Measurements from ENCODE around the gene NPIPB2.

Gene NPIPB2

GRCh38 chr16:11985250-11985649 lies 43.4 kb upstream of the NPIPB2 start:
- Histone ChIP-seq H3K27me3 (ENCODE audit: insufficient read depth, poor library complexity, severe bottlenecking) (no peaks in the 10 kb centered on the region), H3K4me3 (replicated peaks; ENCODE audit: insufficient read depth, low read length) (no peak overlapping the region), H3K27ac (replicated peaks) (no peak overlapping the region)
- no peak for TF ChIP-seq CTCF (IDR thresholded peaks at IDR 0.05; ENCODE audit: insufficient read depth, low read length)
- no peak for TF ChIP-seq SPI1 (IDR thresholded peaks at IDR 0.05; ENCODE audit: borderline replicate concordance, low read depth)
- TF ChIP-seq REST (IDR thresholded peaks at IDR 0.05; ENCODE audit: insufficient replicate concordance, low read depth) = no peak
- no peak for TF ChIP-seq POLR2AphosphoS5 (IDR thresholded peaks at IDR 0.05; ENCODE audit: low read depth)
- TF ChIP-seq GABPA (IDR thresholded peaks at IDR 0.05; ENCODE audit: low read depth) = no peak
- no peak for DNase-seq (ENCODE audit: low read depth in 1 of 2, low spot score in 1 of 2)

GRCh38 chr16:11980136-11980844 lies 38.4 kb upstream of the NPIPB2 start:
- Histone ChIP-seq H3K4me3 (replicated peaks; ENCODE audit: insufficient read depth, low read length) (no peak overlapping the region), H3K27me3 (ENCODE audit: insufficient read depth, poor library complexity, severe bottlenecking) (no peaks in the 10 kb centered on the region), H3K27ac (replicated peaks) (no peak overlapping the region)
- TF ChIP-seq CTCF (IDR thresholded peaks at IDR 0.05; ENCODE audit: insufficient read depth, low read length) (no peak), SPI1 (IDR thresholded peaks at IDR 0.05; ENCODE audit: borderline replicate concordance, low read depth) (no peak), REST (IDR thresholded peaks at IDR 0.05; ENCODE audit: insufficient replicate concordance, low read depth) (no peak), GABPA (IDR thresholded peaks at IDR 0.05; ENCODE audit: low read depth) (no peak), POLR2AphosphoS5 (IDR thresholded peaks at IDR 0.05; ENCODE audit: low read depth) (no peak)
- no peak for DNase-seq (ENCODE audit: low read depth in 1 of 2, low spot score in 1 of 2)

- TF ChIP-seq POLR2AphosphoS5 (IDR thresholded peaks at IDR 0.05; ENCODE audit: low read depth) (no peak), GABPA (IDR thresholded peaks at IDR 0.05; ENCODE audit: low read depth) (no peak), REST (IDR thresholded peaks at IDR 0.05; ENCODE audit: insufficient replicate concordance, low read depth) (no peak), SPI1 (IDR thresholded peaks at IDR 0.05; ENCODE audit: borderline replicate concordance, low read depth) (no peak), CTCF (IDR thresholded peaks at IDR 0.05; ENCODE audit: insufficient read depth, low read length) (no peak)
- H3K27ac ChIP-seq (replicated peaks) = no peak overlapping the region
- H3K4me3 ChIP-seq (replicated peaks; ENCODE audit: insufficient read depth, low read length) = no peak overlapping the region
- no peaks in the 10 kb centered on the region for H3K27me3 ChIP-seq (ENCODE audit: insufficient read depth, poor library complexity, severe bottlenecking)
- DNase-seq (ENCODE audit: low read depth in 1 of 2, low spot score in 1 of 2) = no peak
These were observed 37.3 kb upstream of the NPIPB2 start for GRCh38 chr16:11979013-11979672.

Measured in HL-60 (cell line).